Osteocyte (in vitro differentiated cells): Measurements from ENCODE around the gene SERTM2. TPM values are rescaled to one million over a fixed set of nuclear protein-coding genes. Genes with fewer than 3 reads are reported as not detected.
A peak's percentile ranks its signal among the peaks of the same experiment; 100 is the strongest.

Experiments
- DNase-seq: peaks from one replicate; pipeline ENCODE4 v3.0.0; 2021; ENCODE audit warnings: mixed read lengths; ENCODE audit not compliant: unreplicated experiment; ENCODE audit errors: extremely low spot score
- H3K27ac Mint-ChIP-seq: one replicate; pipeline ENCODE4 v1.8.0; 2021; ENCODE audit warnings: mild to moderate bottlenecking, mixed read lengths; ENCODE audit not compliant: unreplicated experiment
- H3K27me3 Mint-ChIP-seq: one replicate; pipeline ENCODE4 v1.8.0; 2021; ENCODE audit warnings: mixed read lengths; ENCODE audit not compliant: unreplicated experiment
- H3K36me3 Mint-ChIP-seq: one replicate; pipeline ENCODE4 v1.8.0; 2021; ENCODE audit warnings: mixed read lengths; ENCODE audit not compliant: unreplicated experiment
- H3K4me1 Mint-ChIP-seq: one replicate; pipeline ENCODE4 v1.8.0; 2021; ENCODE audit warnings: mixed read lengths; ENCODE audit not compliant: unreplicated experiment
- H3K4me3 Mint-ChIP-seq: one replicate; pipeline ENCODE4 v1.8.0; 2021; ENCODE audit warnings: mild to moderate bottlenecking, moderate library complexity, mixed read lengths; ENCODE audit not compliant: unreplicated experiment
- H3K9me3 Mint-ChIP-seq: one replicate; pipeline ENCODE4 v1.8.0; 2021; ENCODE audit warnings: mixed read lengths; ENCODE audit not compliant: unreplicated experiment
- total RNA-seq: library from RNA; stranded (reverse); gene quantifications from 2 replicates; pipeline ENCODE4 v1.2.1, GENCODE V29; 2021
- TF ChIP-seq, protein P1 (sequence below): fragments of 200-600 bp; sonication (generic); IDR thresholded peaks from 2 replicates; pipeline ENCODE4 v1.5.0; 2021; ENCODE audit warnings: antibody characterized with exemption, mild to moderate bottlenecking, moderate library complexity

Gene SERTM2
- total RNA-seq, 1 donor from 2014 or later, result not detected

DNA sequence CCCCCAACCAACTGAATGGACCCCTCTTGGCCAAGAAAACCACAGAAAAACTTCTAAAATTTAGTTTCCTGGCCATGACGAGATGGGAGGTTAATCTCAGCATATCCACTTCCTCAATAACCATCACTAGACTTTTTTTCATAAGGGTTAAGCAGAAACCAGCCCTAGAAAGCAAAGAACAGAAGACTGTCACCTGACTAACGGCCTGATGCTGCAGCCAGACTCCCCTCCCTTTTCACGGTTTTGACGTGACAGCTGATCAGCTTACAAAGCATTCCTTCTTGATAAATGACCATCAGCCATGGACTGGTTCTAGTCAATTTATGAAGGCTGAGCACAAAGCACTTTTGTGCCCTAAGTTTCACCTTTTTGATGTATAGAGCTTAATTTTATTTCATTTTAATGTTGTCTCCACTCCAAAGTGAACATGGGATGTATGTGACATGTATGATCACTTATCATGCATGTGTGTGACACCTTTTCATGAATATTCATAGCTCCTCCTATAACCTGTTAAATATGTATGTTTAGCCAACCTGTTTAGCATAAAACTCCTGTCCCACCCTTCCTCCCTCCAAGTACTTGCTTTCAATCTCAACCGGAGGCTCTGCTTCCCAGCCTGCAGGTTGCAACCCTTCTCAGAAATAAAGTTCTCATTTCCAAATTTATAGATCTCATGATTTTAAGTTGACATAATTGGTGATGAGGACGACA, 56.3 kb downstream of the SERTM2 start:
- DNase-seq, result no peak
- TF ChIP-seq, protein P1, sequence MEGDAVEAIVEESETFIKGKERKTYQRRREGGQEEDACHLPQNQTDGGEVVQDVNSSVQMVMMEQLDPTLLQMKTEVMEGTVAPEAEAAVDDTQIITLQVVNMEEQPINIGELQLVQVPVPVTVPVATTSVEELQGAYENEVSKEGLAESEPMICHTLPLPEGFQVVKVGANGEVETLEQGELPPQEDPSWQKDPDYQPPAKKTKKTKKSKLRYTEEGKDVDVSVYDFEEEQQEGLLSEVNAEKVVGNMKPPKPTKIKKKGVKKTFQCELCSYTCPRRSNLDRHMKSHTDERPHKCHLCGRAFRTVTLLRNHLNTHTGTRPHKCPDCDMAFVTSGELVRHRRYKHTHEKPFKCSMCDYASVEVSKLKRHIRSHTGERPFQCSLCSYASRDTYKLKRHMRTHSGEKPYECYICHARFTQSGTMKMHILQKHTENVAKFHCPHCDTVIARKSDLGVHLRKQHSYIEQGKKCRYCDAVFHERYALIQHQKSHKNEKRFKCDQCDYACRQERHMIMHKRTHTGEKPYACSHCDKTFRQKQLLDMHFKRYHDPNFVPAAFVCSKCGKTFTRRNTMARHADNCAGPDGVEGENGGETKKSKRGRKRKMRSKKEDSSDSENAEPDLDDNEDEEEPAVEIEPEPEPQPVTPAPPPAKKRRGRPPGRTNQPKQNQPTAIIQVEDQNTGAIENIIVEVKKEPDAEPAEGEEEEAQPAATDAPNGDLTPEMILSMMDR, result no peak
- Mint-ChIP-seq H3K4me3 (no peak overlapping the region), H3K27me3 (no peaks in the 10 kb centered on the region), H3K4me1 (no peaks in the 10 kb centered on the region), H3K27ac (no peak overlapping the region), H3K36me3 (no peaks in the 10 kb centered on the region), H3K9me3 (no peaks in the 10 kb centered on the region)

DNA sequence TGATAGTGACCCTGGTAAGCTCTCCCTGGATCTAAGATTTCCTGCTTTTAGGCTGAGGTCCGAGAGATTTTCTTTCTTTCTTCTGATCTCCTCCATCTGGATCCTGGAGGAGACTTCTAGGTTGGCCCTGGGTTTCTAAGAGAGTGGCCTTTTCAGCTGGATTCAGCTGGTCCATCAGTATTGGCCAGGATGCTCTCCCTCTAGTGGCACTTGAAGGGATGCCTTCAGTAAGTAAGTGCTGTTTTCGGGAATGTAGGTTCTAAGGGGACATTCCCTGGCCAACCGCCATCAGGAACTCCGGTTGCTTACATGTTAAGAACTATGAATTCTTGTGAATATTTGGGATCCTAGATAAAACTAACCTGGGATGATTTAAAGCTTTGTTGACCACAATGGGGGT, 56.9 kb downstream of the SERTM2 start:
- Mint-ChIP-seq H3K27ac (no peak overlapping the region), H3K27me3 (no peaks in the 10 kb centered on the region), H3K9me3 (no peaks in the 10 kb centered on the region), H3K4me1 (no peaks in the 10 kb centered on the region), H3K4me3 (no peak overlapping the region), H3K36me3 (no peaks in the 10 kb centered on the region)
- no peak for DNase-seq
- TF ChIP-seq, protein P1, result peak; percentile 38

DNA sequence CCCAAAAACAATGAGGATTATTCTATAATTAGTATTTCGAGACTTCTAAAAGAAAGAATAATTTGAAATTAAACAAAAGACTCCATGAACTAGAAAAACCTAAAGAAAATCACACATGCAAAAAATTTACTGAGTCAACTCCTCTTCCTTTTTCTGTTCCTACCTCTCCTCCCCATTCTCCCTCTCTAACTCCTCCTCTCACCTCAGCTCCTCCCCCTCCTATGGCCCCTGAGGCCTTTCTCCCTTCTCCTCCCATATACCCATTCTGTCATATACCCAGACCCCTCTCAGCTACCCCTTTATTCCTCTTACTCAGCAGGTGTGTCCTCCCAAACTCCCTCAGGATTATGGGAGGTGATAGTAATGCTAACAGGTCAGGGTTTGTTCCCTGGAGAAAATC, 57.4 kb downstream of the SERTM2 start:
- Mint-ChIP-seq H3K9me3 (no peaks in the 10 kb centered on the region), H3K4me1 (no peaks in the 10 kb centered on the region), H3K4me3 (no peak overlapping the region), H3K27ac (no peak overlapping the region), H3K27me3 (no peaks in the 10 kb centered on the region), H3K36me3 (no peaks in the 10 kb centered on the region)
- TF ChIP-seq, protein P1, result no peak
- DNase-seq, result no peak

Other genes with a start within 250 kb of the SERTM2 start
- not detected in 2 replicates for gene CAPN6, start 241.2 kb upstream of the SERTM2 start, total RNA-seq
- gene DCX, start 99.5 kb upstream of the SERTM2 start, total RNA-seq, result not detected in 2 replicates
- 78.4 and 89.0 TPM in 2 replicates for gene ALG13, start 169.5 kb downstream of the SERTM2 start, total RNA-seq